Gastrocnemius medialis (tissue), 4 donors: Measurements from ENCODE around the gene TRAF3IP3. TPM values are rescaled to one million over a fixed set of nuclear protein-coding genes. Genes with fewer than 3 reads are reported as not detected.

Source experiments
- ATAC-seq, 2 donors: fragments of 150-250 bp; one replicate each; pipeline ENCODE4 v1.9.1; 2016
- DNase-seq, 2 donors: peaks; one replicate each; pipeline ENCODE4 v3.0.0-alpha.2; 2019
- H3K27ac ChIP-seq, 4 donors: fragments of 200-600 bp; sonication (generic); 1 replicate in 1 of 4; 2 replicates in 3 of 4; pipeline ENCODE4 v1.5.1; 2016 to 2018; ENCODE audit warnings: mild to moderate bottlenecking in 2 of 4, moderate library complexity in 1 of 4
- H3K27me3 ChIP-seq, 3 donors: fragments of 200-600 bp; sonication (generic) in 2 of 3; 1 replicate in 1 of 3; 2 replicates in 2 of 3; pipeline versions ENCODE4 v1.5.1 to v1.6.0; 2016 to 2019; ENCODE audit warnings: mild to moderate bottlenecking in 1 of 3, moderate library complexity in 1 of 3
- H3K36me3 ChIP-seq, 2 donors: fragments of 200-600 bp; sonication (generic) in 1 of 2; one replicate each; pipeline ENCODE4 v1.5.1; 2017 to 2018
- H3K4me1 ChIP-seq, 2 donors: fragments of 200-600 bp; sonication (generic) in 1 of 2; one replicate each; pipeline ENCODE4 v1.5.1; 2016 to 2017; ENCODE audit warnings: mild to moderate bottlenecking in 2 of 2
- H3K4me3 ChIP-seq, 4 donors: fragments of 200-600 bp; sonication (generic) in 3 of 4; 1 replicate in 1 of 4; 2 replicates in 3 of 4; pipeline ENCODE4 v1.5.1; 2016 to 2019; ENCODE audit warnings: mild to moderate bottlenecking in 2 of 4
- H3K9me3 ChIP-seq, 3 donors: fragments of 200-600 bp; sonication (generic) in 2 of 3; 1 replicate in 1 of 3; 2 replicates in 2 of 3; pipeline ENCODE4 v1.5.1; 2016 to 2019
- POLR2A ChIP-seq, 2 donors: fragments of 450-650 bp; IDR thresholded peaks; one replicate each; pipeline ENCODE4 v1.6.1; 2017; ENCODE audit warnings: antibody characterized with exemption in 2 of 2, mild to moderate bottlenecking in 2 of 2, moderate library complexity in 2 of 2
- in situ Hi-C, 4 donors: fragments of 200-750 bp; cut with MboI; loops; one replicate each; pipeline versions ENCODE4 v1.15.0 to v1.8.0; 2017; ENCODE audit warnings: low sequenced_read_pairs in 4 of 4
- intact Hi-C: fragments of 100-400 bp; cut with DNase I; formaldehyde crosslinking; loops from one replicate; pipeline ENCODE4 v1.15.1; 2023; ENCODE audit warnings: low total_unique reads
- total RNA-seq, 4 donors: library from RNA; depleted of rRNA; stranded (reverse); fragments of >200 nt; gene quantifications; one replicate each; pipeline versions ENCODE4 v1.1.0 to v1.2.3, GENCODE V29; 2016
- TF ChIP-seq, protein P1 (sequence below), 5 experiments: fragments of 450-650 bp in 3 of 5; fragments of 200-600 bp in 2 of 5; sonication (generic) in 2 of 5; IDR thresholded peaks in 4 of 5; conservative IDR thresholded peaks in 1 of 5; 1 replicate in 4 of 5; 2 replicates in 1 of 5; pipeline ENCODE4 v1.5.1; 2016 to 2019; ENCODE audit warnings: antibody characterized with exemption in 5 of 5, mild to moderate bottlenecking in 3 of 5, moderate library complexity in 3 of 5

The TRAF3IP3 gene
- total RNA-seq, 4 donors from 2014 or later = 0.16 to 1.5 (median 0.35) TPM; not detected in 1

- no peaks in the 10 kb centered on the region for H3K4me1 ChIP-seq
- no peaks in the 10 kb centered on the region for H3K36me3 ChIP-seq
- H3K9me3 ChIP-seq = no peaks in the 10 kb centered on the region
- DNase-seq = no peak
- no peak overlapping the region for H3K4me3 ChIP-seq
- intact Hi-C loops = no loop called here
- ATAC-seq = no peak
- TF ChIP-seq, protein P1, sequence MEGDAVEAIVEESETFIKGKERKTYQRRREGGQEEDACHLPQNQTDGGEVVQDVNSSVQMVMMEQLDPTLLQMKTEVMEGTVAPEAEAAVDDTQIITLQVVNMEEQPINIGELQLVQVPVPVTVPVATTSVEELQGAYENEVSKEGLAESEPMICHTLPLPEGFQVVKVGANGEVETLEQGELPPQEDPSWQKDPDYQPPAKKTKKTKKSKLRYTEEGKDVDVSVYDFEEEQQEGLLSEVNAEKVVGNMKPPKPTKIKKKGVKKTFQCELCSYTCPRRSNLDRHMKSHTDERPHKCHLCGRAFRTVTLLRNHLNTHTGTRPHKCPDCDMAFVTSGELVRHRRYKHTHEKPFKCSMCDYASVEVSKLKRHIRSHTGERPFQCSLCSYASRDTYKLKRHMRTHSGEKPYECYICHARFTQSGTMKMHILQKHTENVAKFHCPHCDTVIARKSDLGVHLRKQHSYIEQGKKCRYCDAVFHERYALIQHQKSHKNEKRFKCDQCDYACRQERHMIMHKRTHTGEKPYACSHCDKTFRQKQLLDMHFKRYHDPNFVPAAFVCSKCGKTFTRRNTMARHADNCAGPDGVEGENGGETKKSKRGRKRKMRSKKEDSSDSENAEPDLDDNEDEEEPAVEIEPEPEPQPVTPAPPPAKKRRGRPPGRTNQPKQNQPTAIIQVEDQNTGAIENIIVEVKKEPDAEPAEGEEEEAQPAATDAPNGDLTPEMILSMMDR (IDR thresholded peaks at IDR 0.05 in 4 of 5, conservative IDR thresholded peaks at IDR 0.05 in 1 of 5) = no peak
- no peak for TF ChIP-seq POLR2A (IDR thresholded peaks at IDR 0.05)
- in situ Hi-C loops = no loop called here
- H3K27me3 ChIP-seq = peaks cover 0 to 7% (median 3%) of the 10 kb centered on the region in 3 donors
- H3K27ac ChIP-seq = no peak overlapping the region
These were observed 60.1 kb downstream of the TRAF3IP3 start for GRCh38 chr1:209815931-209816341.

- Histone ChIP-seq H3K36me3 (no peaks in the 10 kb centered on the region), H3K27ac (no peak overlapping the region), H3K4me1 (no peaks in the 10 kb centered on the region), H3K4me3 (no peak overlapping the region), H3K27me3 (peaks cover 0 to 7% (median 5%) of the 10 kb centered on the region in 3 donors), H3K9me3 (no peaks in the 10 kb centered on the region)
- no peak for DNase-seq
- no peak for TF ChIP-seq POLR2A (IDR thresholded peaks at IDR 0.05)
- TF ChIP-seq, protein P1 (IDR thresholded peaks at IDR 0.05 in 4 of 5, conservative IDR thresholded peaks at IDR 0.05 in 1 of 5) = no peak
- intact Hi-C loops = no loop called here
- no peak for ATAC-seq
- in situ Hi-C loops = no loop called here
These were observed 61.1 kb downstream of the TRAF3IP3 start for GRCh38 chr1:209816923-209817322.

DNA sequence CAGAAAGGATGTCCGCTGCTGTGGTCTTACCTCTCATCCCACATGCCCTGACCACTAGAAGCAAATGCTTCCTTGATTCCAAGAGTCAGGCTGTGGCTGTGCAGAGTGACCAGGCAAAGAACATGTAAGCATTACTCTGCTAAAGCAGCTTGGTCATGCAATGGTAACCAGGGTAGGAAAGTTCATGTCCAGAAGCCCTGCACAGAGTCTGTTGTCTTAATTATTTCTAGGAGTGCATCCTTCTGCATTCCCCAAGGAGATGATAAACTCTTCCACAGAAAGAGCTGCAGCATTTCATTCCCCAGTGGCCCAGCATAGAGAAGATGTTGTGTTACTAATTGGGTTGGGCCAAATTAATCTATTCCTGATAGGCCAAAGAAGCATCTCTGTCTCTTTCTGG, 61.8 kb downstream of the TRAF3IP3 start:
- no peaks in the 10 kb centered on the region for H3K9me3 ChIP-seq
- intact Hi-C loops (no loop called here), in situ Hi-C loops (no loop called here)
- H3K4me1 ChIP-seq = no peaks in the 10 kb centered on the region
- DNase-seq (no peak), ATAC-seq (no peak)
- H3K36me3 ChIP-seq = no peaks in the 10 kb centered on the region
- no peak overlapping the region for H3K4me3 ChIP-seq
- peaks cover 0 to 7% (median 5%) of the 10 kb centered on the region in 3 donors for H3K27me3 ChIP-seq
- TF ChIP-seq, protein P1 (IDR thresholded peaks at IDR 0.05 in 4 of 5, conservative IDR thresholded peaks at IDR 0.05 in 1 of 5) = no peak
- TF ChIP-seq POLR2A (IDR thresholded peaks at IDR 0.05) = no peak
- H3K27ac ChIP-seq = no peak overlapping the region

DNA sequence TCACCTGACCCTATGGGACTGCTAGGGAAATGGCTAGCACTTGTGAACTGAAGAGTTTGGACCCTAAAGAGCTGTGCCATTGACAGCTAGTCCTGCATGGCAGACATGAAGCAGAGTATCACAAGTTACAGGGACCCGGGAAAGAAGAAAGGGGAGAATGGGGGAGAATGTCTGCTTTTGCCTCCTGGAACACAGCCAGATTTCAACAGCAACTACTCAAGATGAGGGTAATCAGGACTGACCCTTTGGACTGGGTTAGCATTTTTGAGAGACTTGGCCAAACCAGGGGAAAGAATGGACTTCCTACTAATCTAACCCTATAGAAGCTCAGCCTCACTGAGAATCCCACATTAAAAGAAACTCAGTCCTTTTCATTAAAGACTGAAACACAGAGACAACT, 63.2 kb downstream of the TRAF3IP3 start:
- no peak for TF ChIP-seq POLR2A (IDR thresholded peaks at IDR 0.05)
- TF ChIP-seq, protein P1 (IDR thresholded peaks at IDR 0.05 in 4 of 5, conservative IDR thresholded peaks at IDR 0.05 in 1 of 5) = no peak
- Histone ChIP-seq H3K4me1 (no peaks in the 10 kb centered on the region), H3K27me3 (peaks cover 0 to 7% (median 5%) of the 10 kb centered on the region in 3 donors), H3K9me3 (no peaks in the 10 kb centered on the region), H3K36me3 (no peaks in the 10 kb centered on the region), H3K27ac (no peak overlapping the region), H3K4me3 (no peak overlapping the region)
- intact Hi-C loops = no loop called here
- in situ Hi-C loops = no loop called here
- no peak for DNase-seq
- ATAC-seq = no peak

DNA sequence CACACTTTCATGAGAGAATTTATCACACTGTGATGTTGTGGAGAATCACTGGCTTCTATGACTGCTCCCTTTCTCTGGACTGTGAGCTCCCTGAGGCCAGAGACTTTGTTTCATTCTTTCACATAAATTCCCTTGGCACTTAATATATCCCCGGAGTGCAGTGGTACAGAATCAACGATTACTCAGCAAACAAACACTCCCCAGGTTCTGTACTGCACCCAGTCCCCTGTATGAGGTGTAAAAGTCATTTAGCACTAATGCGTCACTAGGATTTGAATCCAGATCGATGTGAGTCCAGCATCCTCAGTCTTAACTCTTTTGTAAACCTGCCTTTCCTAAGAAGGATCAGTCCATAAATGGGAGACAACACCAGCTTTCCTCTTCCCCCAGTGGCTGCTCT, 65.1 kb downstream of the TRAF3IP3 start:
- TF ChIP-seq, protein P1 (IDR thresholded peaks at IDR 0.05 in 4 of 5, conservative IDR thresholded peaks at IDR 0.05 in 1 of 5) = no peak
- no peak for TF ChIP-seq POLR2A (IDR thresholded peaks at IDR 0.05)
- Histone ChIP-seq H3K4me3 (no peak overlapping the region), H3K9me3 (no peaks in the 10 kb centered on the region), H3K27me3 (peaks cover 0 to 7% (median 5%) of the 10 kb centered on the region in 3 donors), H3K36me3 (no peaks in the 10 kb centered on the region), H3K4me1 (no peaks in the 10 kb centered on the region), H3K27ac (no peak overlapping the region)
- intact Hi-C loops (no loop called here), in situ Hi-C loops (no loop called here)
- ATAC-seq (no peak), DNase-seq (no peak)
